ENCODE data around the gene HMGCS1.

DNA sequence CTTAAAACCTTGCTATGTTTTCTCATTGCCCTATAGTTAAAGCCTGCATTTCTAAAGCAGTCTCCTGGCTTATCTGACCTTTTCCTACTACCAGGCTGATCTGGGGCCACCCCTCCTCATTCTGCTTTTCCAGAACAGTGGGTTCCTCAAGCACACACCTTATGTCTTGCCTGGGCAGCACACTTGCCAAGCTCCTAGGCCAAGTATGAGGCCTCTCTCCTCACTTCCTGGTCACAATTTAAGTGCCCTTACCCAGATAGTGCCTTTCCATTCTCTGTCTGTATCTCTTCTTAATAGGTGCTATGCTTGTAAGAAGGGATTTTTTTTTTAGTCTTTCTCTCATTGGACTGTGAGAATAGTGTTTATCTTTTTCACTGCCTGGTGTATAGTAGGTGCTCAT is 39.7 kb downstream of the HMGCS1 start:
- TF ChIP-seq, protein P1, sequence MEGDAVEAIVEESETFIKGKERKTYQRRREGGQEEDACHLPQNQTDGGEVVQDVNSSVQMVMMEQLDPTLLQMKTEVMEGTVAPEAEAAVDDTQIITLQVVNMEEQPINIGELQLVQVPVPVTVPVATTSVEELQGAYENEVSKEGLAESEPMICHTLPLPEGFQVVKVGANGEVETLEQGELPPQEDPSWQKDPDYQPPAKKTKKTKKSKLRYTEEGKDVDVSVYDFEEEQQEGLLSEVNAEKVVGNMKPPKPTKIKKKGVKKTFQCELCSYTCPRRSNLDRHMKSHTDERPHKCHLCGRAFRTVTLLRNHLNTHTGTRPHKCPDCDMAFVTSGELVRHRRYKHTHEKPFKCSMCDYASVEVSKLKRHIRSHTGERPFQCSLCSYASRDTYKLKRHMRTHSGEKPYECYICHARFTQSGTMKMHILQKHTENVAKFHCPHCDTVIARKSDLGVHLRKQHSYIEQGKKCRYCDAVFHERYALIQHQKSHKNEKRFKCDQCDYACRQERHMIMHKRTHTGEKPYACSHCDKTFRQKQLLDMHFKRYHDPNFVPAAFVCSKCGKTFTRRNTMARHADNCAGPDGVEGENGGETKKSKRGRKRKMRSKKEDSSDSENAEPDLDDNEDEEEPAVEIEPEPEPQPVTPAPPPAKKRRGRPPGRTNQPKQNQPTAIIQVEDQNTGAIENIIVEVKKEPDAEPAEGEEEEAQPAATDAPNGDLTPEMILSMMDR (IDR thresholded peaks at IDR 0.05; ENCODE audit: poor library complexity, severe bottlenecking): no peak
- no peak for TF ChIP-seq POLR2AphosphoS5 (IDR thresholded peaks at IDR 0.05)

Data from neural cell (in vitro differentiated cells).